Activated CD8-positive, alpha-beta memory T cell treated with anti-CD3 and anti-CD28 coated beads, Interleukin-2, amount 50 U/mL, for 24 hours (primary cell): Measurements from ENCODE around the gene PRAMEF14.
"Not testable (repeated sequence)": the region's sequence is repeated elsewhere in the genome, so short reads cannot be mapped to it uniquely, and the experiment has no call there.

Experiments used
- DNase-seq: peaks from one replicate; pipeline ENCODE4 v3.0.0-alpha.2; 2020; ENCODE audit errors: extremely low read depth

PRAMEF14 gene, protein sequence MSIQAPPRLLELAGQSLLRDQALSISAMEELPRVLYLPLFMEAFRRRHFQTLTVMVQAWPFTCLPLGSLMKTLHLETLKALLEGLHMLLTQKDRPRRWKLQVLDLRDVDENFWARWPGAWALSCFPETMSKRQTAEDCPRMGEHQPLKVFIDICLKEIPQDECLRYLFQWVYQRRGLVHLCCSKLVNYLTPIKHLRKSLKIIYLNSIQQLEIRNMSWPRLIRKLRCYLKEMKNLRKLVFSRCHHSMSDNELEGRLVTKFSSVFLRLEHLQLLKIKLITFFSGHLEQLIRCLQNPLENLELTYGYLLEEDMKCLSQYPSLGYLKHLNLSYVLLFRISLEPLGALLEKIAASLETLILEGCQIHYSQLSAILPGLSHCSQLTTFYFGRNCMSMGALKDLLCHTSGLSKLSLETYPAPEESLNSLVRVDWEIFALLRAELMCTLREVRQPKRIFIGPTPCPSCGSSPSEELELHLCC

DNA sequence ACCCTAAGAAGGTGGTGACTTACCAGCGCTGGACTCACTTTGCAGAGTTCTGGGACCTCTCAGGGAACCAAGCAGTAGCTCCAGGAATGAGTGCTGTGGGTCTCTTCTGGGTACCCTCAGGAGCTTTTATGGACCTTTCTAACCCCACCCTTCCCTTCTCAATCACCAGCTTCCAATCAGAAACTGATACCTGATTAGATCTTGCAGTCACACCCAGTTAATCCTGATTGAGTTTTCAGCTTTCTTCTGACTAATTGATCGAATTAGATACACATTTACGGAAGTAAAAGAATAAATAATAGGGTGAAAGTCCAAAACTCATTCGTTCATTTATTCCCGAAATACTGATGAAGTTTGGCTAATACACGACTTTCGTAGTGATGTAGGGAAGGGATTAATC is at the start of gene PRAMEF14:
Gene PRAMEF14, minus strand, starts transcription at position 101 of the 400 bp plus-strand sequence. CDS start 1,820 bp downstream, outside the sequence.
- not testable (repeated sequence) for DNase-seq

DNA sequence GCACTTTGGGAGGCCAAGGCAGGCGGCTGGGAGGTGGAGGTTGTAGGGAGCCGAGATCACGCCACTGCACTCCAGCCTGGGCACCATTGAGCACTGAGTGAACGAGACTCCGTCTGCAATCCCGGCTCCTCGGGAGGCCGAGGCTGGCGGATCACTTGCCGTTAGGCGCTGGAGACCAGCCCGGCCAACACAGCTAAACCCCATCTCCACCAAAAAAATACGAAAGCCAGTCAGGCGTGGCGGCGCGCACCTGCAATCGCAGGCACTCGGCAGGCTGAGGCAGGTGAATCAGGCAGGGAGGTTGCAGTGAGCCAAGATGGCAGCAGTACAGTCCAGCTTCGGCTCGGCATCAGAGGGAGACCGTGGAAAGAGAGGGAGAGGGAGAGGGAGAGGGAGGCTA is 48.4 kb upstream of the PRAMEF14 start:
- not testable (repeated sequence) for DNase-seq

DNA sequence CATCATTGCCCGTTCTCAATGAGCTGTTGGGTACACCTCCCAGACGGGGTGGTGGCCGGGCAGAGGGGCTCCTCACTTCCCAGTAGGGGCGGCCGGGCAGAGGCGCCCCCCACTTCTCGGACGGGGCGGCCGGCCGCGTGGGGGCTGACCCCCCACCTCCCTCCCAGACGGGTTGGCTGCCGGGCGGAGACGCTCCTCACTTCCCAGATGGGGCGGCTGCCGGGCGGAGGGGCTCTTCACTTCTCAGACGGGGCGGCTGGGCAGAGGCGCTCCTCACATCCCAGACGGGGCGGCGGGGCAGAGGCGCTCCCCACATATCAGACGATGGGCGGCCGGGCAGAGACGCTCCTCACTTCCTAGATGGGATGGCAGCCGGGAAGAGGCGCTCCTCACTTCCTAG is 47.8 kb upstream of the PRAMEF14 start:
- DNase-seq, result not testable (repeated sequence)

DNA sequence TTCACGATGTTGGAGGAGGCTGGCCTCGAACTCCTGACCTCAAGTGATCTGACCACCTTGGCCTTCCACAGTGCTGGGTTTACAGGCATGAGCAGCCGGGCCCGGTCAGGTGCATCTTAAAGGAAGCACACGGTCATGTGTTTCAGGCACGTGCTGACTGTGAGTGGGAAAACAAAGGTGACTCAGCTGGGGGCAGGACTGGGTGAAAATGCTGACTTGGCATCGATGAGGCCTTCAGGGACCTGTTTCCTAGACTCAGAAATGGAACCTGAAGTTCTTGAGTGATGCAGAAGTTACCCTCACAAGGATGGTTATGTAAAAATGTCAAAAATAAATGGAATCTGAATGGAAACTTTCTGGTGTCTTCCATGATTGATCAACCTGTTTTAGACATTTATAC is 46.1 kb upstream of the PRAMEF14 start:
- not testable (repeated sequence) for DNase-seq

DNA sequence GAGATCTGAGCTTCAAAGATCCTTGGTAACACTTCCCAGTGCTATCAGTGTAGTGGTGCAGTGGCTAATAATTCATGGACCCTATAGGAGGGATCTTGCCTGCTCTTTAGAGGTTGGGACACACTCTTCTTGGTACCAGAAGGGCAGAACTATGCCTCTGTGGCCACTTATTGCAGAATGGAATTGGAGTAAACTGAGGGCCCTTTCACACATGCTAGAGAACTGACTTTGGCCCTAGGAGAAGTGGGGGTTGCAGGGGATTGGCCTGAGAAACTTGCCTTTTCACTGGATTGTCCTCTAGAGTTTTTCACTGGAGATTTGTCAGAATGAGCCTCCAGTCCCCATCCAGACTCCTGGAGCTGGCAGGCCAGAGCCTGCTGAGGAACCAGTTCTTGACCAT is 42.4 kb upstream of the PRAMEF14 start, which contains the start of gene PRAMEF17:
Gene PRAMEF17, plus strand, starts transcription at position 301 of the 400 bp plus-strand sequence. Its CDS starts 26 bp downstream, at position 327.
- DNase-seq, result not testable (repeated sequence)

DNA sequence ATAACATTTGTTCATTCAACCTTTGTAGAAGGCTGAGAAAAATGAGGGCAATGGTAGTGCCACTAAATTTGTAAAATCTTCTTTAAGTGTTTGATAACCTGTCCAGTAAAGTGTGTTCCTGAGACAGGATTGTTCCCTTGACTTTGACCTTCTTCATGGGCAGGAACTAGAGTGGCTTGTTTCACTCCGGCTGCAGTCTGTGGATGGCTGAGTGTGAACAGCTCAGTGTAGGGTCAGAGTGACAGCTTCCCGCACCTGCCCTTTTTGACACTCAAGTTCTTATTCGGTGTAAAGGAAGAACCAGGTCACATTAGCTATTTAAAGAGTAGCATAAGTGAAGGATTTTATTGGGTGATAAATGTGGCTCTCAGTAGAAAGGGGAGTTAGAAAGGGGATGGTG is 33.4 kb upstream of the PRAMEF14 start:
- not testable (repeated sequence) for DNase-seq

DNA sequence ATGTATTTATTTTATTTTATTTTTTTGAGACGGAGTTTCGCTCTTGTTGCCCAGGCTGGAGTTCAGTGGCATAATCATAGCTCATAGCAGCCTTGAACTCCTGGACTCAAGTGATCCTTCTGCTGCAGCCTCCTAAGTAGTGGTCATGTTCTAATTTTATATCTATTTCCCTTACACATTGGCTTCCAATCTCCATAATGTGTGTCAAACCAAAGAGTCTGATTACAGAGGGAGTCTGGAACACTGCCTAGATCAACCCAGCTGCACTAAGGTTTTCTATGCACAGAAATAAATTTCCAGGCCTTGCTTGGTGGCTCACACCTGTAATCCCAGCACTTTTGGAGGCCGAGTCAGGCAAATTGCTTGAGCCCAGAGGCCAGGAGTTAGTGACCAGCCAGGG is 32.0 kb upstream of the PRAMEF14 start:
- DNase-seq, result not testable (repeated sequence)

DNA sequence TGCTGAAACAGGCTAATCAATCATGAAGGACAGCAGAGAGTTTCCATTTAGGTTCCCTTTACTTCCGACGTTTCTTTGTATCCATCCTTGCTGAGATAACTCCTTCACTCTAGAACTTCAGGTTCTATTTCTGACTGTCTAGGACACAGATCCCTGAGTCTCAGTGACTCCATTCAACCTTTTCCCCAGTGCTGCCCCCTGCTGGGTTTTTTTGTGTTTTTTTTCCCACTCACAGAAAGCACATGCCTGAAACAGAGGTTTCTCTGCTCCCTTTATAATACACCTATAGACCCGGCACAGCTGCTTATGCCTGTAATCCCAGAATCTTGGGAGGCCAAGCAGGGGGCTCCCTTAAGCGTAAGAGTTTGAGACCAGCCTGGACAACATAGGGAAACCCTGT is 21.6 kb upstream of the PRAMEF14 start:
- DNase-seq, result not testable (repeated sequence)

DNA sequence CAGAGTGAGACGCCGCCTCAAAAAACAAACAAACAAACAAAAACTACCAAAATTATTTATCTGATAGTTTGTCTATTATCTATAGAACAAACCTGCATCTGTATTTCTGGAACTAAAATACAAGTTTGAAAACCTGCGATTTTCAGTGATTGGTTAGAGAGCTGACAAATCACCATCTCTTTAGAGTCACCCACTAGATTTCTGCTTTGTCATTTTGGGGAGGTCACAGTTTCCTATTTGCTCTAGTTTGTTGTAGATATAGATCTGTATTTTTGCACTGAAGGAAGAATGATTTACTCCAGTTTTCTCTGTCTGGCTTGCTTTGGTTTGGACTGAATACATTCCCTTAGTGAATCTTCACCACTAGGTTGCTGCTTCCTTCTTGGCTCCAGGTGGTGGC is 19.6 kb upstream of the PRAMEF14 start:
- DNase-seq, result not testable (repeated sequence)

DNA sequence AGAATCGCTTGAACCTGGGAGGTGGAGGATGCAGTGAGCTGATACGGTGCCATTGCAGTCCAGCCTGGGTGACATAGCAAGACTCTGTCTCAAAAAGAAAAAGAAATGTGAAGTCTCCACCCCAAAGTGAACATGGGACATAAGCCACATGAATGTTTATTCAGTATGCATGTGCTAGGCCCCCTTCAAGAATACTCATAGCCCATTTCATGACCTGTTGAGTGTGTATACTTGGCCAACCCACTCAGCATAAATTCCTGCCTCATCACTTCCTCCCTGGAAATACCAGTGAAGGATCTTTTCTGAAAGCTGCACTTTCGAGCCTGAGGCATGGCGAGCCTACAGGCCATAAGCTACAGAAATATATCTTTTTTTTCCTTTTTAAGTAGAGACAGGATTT is 18.0 kb upstream of the PRAMEF14 start:
- not testable (repeated sequence) for DNase-seq

DNA sequence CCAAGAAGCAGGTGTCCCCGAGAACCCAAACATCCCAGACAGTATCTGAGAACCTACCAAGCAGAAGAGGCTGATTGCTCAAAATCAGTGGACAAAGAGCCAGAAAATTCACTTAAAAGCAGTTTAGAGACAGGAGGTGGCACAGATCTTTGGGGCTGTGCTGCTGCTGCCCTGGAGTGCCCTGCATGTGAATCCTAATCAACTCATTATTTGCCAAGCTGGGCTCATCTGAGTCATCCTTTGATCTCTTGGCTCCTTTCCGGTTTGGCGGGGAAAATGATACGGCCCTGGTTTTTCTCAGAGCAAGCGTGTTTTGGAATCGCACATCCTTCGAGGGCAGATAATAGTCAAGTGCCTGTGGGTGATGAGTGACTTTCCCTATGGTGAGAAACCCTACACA is 15.4 kb upstream of the PRAMEF14 start:
- not testable (repeated sequence) for DNase-seq

DNA sequence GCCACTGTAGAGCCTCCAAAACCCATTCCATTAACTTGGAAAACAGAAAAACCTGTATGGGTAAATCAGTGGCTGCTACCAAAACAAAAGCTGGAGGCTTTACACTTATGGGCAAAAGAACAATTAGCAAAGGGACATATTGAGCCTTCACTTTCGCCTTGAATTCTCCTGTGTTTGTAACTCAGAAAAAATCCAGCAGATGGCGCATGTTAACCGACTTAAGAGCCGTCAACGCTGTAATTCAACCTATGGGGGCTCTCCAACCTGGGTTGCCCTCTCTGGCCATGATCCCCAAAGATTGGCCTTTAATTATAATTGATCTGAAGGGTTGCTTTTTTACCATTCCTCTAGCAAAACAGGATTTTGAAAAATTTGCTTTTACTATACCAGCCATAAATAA is 9.8 kb upstream of the PRAMEF14 start:
- DNase-seq, result not testable (repeated sequence)

DNA sequence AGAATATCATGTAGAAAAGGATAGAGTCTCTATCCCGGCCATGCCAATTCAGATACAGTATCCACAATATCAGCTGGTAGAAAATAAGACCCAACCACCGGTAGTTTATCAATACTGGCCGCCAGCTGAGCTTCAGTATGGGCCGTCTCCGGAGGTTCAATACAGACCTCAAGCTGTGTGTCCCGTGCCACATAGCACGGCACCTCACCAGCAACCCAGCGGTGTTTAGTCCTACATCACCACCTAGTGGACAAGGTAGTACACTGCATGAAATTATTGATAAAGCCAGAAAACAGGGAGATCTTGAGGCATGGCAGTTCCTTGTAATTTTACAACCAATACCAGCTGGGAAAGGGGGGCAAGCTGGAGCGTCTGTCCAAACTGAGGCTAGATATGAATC is 7.5 kb upstream of the PRAMEF14 start:
- not testable (repeated sequence) for DNase-seq

DNA sequence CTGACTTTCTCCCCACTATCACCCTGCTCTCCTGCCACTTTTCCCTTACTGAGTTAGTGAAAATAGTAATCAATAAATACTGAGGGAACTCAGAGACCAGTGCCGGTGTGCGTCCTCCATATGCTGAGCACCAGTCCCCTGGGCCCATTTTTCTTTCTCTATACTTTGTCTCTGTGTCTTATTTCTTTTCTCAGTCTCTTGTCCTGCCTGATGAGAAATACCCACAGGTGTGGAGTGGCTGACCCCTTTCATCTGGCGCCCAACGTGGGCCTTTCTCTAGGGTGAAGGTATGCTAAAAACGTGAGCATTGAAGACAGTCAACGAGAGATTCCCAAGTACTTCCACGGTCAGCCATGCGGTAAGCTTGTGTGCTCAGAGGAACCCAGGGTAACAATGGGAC is 6.5 kb upstream of the PRAMEF14 start:
- DNase-seq, result not testable (repeated sequence)

DNA sequence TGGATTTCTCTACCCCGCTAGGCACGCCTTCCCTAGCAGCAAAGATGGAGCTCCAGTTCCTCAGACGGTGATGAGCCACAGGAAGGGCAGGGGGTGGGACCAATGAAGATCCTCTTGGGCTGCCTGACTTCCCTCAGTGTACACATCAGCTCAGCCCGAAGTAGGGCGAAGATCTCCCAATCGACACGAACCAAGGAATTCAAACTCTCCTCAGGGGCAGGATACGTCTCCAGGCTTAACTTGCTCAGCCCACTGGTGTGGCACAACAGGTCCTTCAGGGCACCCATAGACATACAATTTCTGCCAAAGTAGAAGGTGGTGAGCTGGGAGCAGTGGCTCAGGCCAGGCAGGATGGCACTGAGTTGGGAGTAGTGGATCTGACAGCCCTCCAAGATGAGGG is 4.4 kb downstream of the PRAMEF14 start:
- DNase-seq, result not testable (repeated sequence)

DNA sequence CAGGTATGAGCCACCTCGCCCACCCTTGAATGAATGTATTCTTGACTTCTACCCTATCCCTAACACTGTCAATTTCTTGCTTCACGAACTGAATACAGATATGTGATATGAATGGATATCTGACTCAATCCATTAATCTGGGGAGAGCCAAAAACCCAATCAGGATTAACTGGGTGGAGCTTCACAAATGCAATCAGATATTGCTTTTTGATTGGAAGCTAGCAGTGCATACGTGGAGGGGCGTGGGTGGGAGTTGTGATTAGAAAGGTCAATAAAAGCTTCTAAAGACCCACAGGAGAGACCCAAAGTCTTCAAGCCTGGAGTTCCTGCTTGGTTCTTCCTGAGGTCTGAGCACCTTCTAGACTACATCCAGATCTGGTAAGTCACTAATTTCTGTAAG is 31.7 kb downstream of the PRAMEF14 start, which contains the start of gene PRAMEF15:
Gene PRAMEF15, plus strand, starts transcription at position 301 of the 400 bp plus-strand sequence. CDS start 2,827 bp downstream, outside the sequence.
- DNase-seq, result not testable (repeated sequence)

DNA sequence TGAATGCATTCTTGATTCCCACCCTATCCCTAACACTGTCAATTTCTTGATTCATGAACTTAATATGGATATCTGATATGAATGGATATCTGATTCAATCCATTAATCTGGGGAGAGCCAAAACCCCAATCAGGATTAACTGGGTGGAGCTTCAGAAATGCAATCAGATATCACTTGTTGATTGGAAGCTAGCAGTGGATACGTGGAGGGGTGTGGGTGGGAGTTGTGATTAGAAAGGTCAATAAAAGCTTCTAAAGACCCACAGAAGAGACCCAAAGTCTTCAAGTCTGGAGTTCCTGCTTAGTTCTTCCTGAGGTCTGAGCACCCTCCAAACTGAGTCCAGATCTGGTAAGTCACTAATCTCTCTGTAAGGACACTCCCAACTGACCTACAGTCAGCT is 43.7 kb downstream of the PRAMEF14 start, which contains the start of gene PRAMEF33:
Gene PRAMEF33, plus strand, starts transcription at position 301 of the 400 bp plus-strand sequence. CDS start 2,416 bp downstream, outside the sequence.
- not testable (repeated sequence) for DNase-seq

DNA sequence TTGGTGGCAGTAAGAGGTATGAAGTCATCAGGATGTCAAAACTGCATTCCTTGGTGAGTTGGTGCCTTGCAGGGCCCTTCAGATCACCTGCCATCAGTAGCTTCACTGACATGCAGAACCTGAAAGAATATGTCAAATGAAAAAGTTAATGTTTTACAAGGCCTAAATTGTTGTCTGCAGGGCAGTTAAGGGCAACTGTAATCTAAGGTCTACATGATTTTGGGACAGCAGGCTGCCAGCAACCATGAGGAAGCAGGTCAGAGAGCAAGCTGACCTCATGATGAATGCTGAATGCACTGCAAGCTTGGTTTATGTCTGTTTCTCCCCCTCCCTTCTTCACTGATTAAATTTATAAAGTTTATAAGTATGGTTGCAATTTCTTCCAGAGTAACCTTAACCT is 44.7 kb downstream of the PRAMEF14 start:
- DNase-seq, result not testable (repeated sequence)

DNA sequence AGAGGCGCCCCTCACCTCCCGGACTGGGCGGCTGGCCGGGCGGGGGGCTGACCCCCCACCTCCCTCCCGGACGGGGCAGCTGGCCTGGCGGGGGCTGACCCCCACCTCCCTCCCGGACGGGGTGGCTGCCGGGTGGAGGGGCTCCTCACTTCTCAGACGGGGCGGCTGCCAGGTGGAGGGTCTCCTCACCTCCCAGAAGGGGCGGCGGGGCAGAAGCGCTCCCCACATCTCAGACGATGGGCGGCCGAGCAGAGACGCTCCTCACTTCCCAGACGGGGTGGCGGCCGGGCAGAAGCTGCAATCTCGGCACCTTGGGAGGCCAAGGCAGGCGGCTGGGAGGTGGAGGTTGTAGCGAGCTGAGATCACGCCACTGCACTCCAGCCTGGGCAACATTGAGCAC is 48.2 kb downstream of the PRAMEF14 start:
- not testable (repeated sequence) for DNase-seq

DNA sequence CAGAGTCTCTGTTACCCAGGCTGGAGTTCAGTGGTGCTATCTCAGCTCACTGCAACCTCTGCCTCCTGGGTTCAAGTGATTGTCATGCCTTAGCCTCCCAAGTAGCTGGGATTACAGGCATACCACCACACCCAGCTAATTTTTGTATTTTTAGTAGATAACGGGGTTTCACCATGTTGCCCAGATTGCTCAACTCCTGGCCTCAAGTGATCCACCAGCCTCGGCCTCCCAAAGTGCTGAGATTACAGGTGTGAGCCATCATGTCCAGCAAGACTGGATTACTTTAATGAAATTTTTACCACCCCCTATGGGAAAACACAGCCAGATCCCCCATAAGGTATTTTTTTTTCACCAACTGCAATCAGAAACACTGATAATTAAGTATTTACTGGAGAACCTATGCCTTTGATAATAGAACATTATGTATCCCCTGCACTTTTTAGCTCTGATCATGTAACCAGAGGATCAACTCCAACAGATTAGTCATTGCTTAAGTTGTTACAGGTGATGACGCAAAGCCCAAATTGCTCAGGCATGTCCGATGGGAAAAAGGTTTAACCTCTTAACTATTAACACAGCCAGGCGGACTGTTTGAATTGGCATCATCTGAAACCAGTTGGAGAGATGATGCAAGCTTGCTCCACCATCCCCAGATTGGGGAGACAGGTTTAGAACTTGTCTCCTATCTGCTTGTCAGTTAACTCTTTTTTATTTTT is 49.6 kb downstream of the PRAMEF14 start:
- DNase-seq, result not testable (repeated sequence)
